ENCODE results near the gene YKT6.

DNA sequence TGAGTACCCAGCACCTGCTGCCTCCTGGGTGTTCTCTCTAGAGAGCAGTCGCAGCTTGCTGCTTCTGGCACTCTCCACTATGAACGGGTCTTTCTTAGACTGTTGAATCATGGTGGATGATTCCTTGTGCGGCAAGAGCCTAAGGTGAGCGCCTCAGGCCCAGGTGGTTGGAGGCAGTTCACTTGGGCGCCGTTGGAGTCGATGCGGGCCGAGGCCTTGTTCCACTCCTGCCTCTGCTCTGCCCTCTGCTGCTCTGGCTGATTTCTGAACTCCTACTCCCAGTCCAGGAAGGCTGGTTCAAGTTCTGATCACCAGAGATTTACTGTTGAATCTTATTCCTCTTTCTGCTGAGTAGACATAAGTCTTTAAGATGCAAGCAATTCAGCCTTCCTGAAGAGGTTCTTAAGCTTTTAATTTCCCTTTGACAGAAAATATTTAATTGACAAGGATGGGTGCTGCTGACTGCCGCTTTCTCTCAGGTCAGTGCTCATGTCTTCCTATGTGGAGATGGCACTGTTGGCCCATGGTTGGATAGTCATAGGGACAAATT is 10.4 kb downstream of the YKT6 start:
- no peak for TF ChIP-seq EZH2phosphoT487 (IDR thresholded peaks at IDR 0.05; ENCODE audit: borderline replicate concordance)
- no peak for TF ChIP-seq CTCF (conservative IDR thresholded peaks at IDR 0.05; ENCODE audit: low read length)
